Kidney epithelial cell (primary cell): ENCODE measurements around the gene SUN3. TPM values are rescaled to one million over a fixed set of nuclear protein-coding genes. Genes with fewer than 3 reads are reported as not detected.

Source experiments
- DNase-seq: peaks from one replicate; pipeline ENCODE4 v3.0.0-alpha.2; 2010; ENCODE audit warnings: low read depth
- H3K27me3 ChIP-seq: 2 replicates; pipeline ENCODE4 v1.6.0; 2011; ENCODE audit warnings: low read length; ENCODE audit not compliant: control insufficient read depth, insufficient read depth
- H3K36me3 ChIP-seq: 2 replicates; pipeline ENCODE4 v1.5.1; 2011; ENCODE audit warnings: low read length; ENCODE audit not compliant: control insufficient read depth, insufficient read depth
- H3K4me3 ChIP-seq: 2 replicates; pipeline ENCODE4 v1.5.1; 2011; ENCODE audit warnings: low read depth, mild to moderate bottlenecking, control low read depth, low read length
- CTCF ChIP-seq: IDR thresholded peaks from 2 replicates; pipeline ENCODE4 v1.5.1; 2011; ENCODE audit warnings: mild to moderate bottlenecking, moderate library complexity, low read length, control low read depth, inconsistent platforms; ENCODE audit not compliant: insufficient read depth, poor library complexity, severe bottlenecking
- total RNA-seq: library from RNA; depleted of rRNA; stranded (reverse); fragments of >200 nt; gene quantifications from 2 replicates; pipeline ENCODE4 v1.2.3, GENCODE V29; 2015

The SUN3 gene
- total RNA-seq, 1 donor from 2014 or later, result not detected

- Histone ChIP-seq H3K36me3 (no peaks in the 10 kb centered on the region), H3K27me3 (no peaks in the 10 kb centered on the region), H3K4me3 (no peak overlapping the region)
- no peak for DNase-seq
- no peak for TF ChIP-seq CTCF
Measured at GRCh38 chr7:47950714-47951113, 78.2 kb downstream of the SUN3 start.

- Histone ChIP-seq H3K4me3 (no peak overlapping the region), H3K36me3 (no peaks in the 10 kb centered on the region), H3K27me3 (no peaks in the 10 kb centered on the region)
- no peak for DNase-seq
- TF ChIP-seq CTCF, result no peak
Measured at GRCh38 chr7:47949703-47950102, 79.2 kb downstream of the SUN3 start.

GRCh38 chr7:47948141-47948790, 80.6 kb downstream of the SUN3 start, which contains the start of gene PKD1L1:
Gene PKD1L1 (minus strand): TSS chr7:47948466. CDS start chr7:47948440, 26 bp downstream.
- Histone ChIP-seq H3K36me3 (no peaks in the 10 kb centered on the region), H3K4me3 (no peak within 1 kb of the TSS), H3K27me3 (no peaks in the 10 kb centered on the region)
- DNase-seq, result no peak
- no peak for TF ChIP-seq CTCF

- H3K4me3 ChIP-seq, result no peak overlapping the region
- no peaks in the 10 kb centered on the region for H3K36me3 ChIP-seq
- H3K27me3 ChIP-seq, result no peaks in the 10 kb centered on the region
- no peak for DNase-seq
- TF ChIP-seq CTCF, result no peak
Measured at GRCh38 chr7:47947355-47947749, 81.6 kb downstream of the SUN3 start.

- Histone ChIP-seq H3K36me3 (no peaks in the 10 kb centered on the region), H3K27me3 (no peaks in the 10 kb centered on the region), H3K4me3 (no peak overlapping the region)
- TF ChIP-seq CTCF, result no peak
- DNase-seq, result no peak
Measured at GRCh38 chr7:47946581-47947354, 82.1 kb downstream of the SUN3 start.
